Head of caudate nucleus (tissue), 42 donors: ENCODE data around the gene PRDM8.

Experiments used
- DNase-seq, 42 donors: peaks; one replicate each; pipeline versions ENCODE4 v3.0.0 to v3.0.0-alpha.2; 2020 to 2021; ENCODE audit warnings: mixed read lengths in 7 of 42
- intact Hi-C: fragments of 100-400 bp; cut with DNase I; formaldehyde crosslinking; loops from one replicate; pipeline ENCODE4 v1.15.0; 2022

The PRDM8 gene

GRCh38 chr4:80197601-80198440 lies 518 bp downstream of the PRDM8 start:
- intact Hi-C loops, result no loop called here
- DNase-seq, result peak in 32 of 42 donors; percentile 23 to 78 (median 50)

- DNase-seq, result no peak
- intact Hi-C loops, result no loop called here
Observed at GRCh38 chr4:80198441-80198837, 1.1 kb downstream of the PRDM8 start.

DNA sequence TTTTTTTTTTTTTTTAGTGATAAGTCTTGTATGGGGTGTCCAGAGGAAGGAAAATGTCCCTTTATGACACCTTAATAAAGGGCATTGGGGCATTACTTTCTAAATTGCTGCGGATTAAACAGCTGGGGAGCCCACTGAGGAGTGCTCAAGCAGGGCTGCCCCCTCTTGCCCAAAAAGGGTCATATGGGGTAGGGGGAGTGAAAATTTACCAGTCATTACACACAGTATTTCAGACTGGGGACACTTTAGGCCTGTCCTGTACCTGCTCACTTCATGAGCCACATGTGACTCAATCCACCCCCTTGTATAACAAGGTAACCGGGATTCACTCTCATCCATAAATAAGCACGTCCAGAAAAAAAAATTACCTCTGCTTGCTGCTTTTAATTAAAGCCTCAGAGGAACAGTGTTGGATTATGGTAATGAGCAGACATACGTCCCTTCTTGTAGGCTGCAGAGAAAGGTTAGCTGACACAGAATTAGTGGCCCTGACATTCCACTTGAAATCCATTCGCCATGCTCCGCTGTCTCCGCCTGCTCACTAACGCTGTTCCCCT lies 1.8 kb downstream of the PRDM8 start:
- intact Hi-C loops, result no loop called here
- DNase-seq, result no peak

DNA sequence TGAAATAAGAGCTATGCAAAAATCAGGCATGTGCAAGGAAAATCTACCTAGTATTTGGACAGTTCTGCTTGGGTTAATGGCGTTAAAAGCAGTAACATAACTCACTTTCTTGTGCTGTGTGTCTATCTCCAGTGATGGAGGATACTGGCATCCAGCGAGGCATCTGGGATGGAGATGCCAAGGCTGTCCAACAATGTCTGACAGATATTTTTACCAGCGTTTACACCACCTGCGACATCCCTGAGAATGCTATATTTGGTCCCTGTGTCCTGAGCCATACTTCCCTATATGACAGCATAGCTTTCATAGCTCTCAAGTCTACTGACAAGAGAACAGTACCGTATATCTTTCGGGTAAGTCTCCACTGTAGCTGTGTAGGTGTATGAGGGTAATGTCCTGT lies 2.6 kb downstream of the PRDM8 start:
- DNase-seq, result no peak
- intact Hi-C loops, result no loop called here

GRCh38 chr4:80201252-80202151 lies 4.2 kb downstream of the PRDM8 start:
- DNase-seq, result peak in 8 of 42 donors; percentile 15 to 65 (median 35)
- intact Hi-C loops, result no loop called here

DNA sequence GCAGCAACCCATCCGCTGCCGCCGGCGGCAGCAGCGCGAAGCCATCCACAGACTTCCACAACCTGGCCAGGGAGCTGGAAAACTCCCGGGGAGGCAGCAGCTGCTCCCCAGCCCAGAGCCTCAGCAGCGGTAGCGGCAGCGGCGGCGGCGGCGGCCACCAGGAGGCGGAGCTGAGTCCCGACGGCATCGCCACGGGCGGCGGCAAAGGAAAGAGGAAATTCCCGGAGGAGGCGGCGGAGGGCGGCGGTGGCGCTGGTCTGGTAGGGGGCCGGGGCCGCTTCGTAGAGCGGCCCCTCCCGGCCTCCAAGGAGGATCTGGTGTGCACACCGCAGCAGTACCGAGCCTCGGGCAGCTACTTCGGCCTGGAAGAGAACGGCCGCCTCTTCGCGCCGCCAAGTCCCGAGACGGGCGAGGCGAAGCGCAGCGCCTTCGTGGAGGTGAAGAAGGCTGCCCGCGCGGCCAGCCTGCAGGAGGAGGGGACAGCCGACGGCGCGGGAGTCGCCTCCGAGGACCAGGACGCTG lies 4.9 kb downstream of the PRDM8 start:
- intact Hi-C loops, result no loop called here

GRCh38 chr4:80202741-80203553 lies 5.6 kb downstream of the PRDM8 start:
- peak in 26 of 42 donors; percentile 14 to 68 (median 40) for DNase-seq

More for the DNA sequence above, 4.9 kb downstream of the PRDM8 start:
- peak in 40 of 42 donors; percentile 36 to 90 (median 78) for DNase-seq

DNA sequence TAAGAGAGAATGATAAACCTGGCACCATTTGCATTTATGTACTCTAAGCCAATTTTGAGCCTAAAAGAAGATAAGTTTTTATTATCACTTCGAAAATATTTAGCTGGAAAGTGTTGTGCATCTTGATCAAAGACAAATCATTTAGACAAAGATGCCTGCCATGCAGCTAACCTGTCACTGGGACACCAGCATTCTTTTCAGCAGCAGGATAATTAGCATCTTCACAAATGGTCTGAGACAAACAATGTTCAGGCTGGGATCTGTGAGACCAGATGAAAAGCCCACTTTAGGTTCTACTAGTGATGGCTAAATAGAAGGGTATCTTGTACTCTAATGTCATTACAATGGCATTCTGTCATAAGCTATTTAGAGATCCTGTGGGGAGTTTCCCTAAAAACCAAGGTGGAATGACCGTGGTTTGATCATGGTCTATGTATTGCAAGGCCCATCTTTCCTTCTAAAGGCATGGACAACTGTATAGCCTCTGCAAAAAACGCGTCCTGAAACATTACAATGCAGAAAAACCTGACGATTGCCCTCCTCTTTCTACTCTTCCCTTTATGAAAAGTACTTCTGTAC lies 7.2 kb downstream of the PRDM8 start:
- intact Hi-C loops, result no loop called here

More at GRCh38 chr4:80202741-80203553, 5.6 kb downstream of the PRDM8 start:
- intact Hi-C loops, result no loop called here

GRCh38 chr4:80206111-80206510 lies 8.8 kb downstream of the PRDM8 start:
- intact Hi-C loops, result no loop called here
- no peak for DNase-seq

More for the DNA sequence above, 7.2 kb downstream of the PRDM8 start:
- no peak for DNase-seq

- intact Hi-C loops, result no loop called here
- DNase-seq, result no peak
Observed at GRCh38 chr4:80206521-80207171, 9.3 kb downstream of the PRDM8 start.

GRCh38 chr4:80207172-80207583 lies 9.9 kb downstream of the PRDM8 start:
- intact Hi-C loops, result no loop called here

GRCh38 chr4:80207664-80208063 lies 10.4 kb downstream of the PRDM8 start:
- DNase-seq, result no peak
- intact Hi-C loops, result no loop called here

More at GRCh38 chr4:80207172-80207583, 9.9 kb downstream of the PRDM8 start:
- DNase-seq, result no peak

DNA sequence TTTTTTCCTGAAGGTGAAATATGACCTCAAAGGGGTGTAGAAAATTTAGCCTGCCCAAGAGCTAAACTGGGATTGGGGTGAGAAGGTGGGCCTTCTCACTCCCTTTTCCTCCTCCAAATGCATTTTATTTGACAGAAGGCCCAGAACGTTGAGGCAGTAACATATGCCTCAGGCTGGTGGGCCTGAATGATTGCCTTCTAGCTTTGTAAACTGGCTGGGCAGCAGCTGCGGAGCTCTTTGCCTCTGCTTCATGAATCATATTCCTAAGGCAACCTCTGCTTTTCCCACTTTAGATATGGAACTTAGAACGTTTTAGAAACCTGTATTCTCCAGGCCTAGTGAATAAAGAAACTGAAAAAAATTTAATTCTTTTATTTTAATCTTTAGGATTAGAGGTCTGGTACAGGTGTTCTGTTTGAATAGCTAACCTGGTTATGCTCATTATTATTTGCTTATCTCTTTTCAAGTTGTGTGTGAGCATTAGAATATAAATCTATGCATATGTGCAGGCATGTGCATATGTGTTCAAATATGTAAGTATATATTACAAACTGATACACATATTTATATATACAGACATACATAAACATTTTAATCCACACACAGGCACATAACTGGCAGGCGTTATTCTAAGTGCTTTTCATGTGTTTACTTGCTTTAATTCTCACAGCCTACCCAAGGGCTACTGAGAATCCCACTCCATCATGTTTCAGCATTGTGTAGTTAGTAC lies 11.5 kb downstream of the PRDM8 start:
- DNase-seq, result no peak
- intact Hi-C loops, result no loop called here

GRCh38 chr4:80209340-80209701 lies 12.0 kb downstream of the PRDM8 start:
- intact Hi-C loops, result no loop called here

DNA sequence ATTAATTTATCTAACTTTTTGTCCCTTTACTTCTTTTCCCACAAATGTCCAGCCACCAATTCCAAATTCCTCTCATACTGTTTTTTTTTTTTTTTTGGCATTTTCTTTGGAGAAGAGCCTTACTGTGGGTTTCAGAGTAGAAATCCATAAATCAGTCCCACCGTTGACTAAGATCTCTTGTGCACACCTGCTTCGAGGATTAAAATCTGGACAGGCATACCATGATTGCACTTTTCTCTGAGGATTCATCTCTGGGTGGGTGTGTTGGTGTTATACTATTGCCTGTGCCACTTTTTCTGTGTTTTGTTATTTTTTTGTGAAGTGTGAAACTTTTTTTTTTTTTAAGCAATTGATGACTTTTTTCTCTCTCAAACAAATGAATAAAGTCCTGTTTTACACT lies 13.2 kb downstream of the PRDM8 start:
- intact Hi-C loops, result loop anchor here (10.0 kb wide), 1 partner anchor 1256 kb away; no protein-coding TSS in a partner anchor
- no peak for DNase-seq

More at GRCh38 chr4:80209340-80209701, 12.0 kb downstream of the PRDM8 start:
- no peak for DNase-seq

GRCh38 chr4:80213117-80213815 lies 16.0 kb downstream of the PRDM8 start:
- no peak for DNase-seq
- intact Hi-C loops, result loop anchor here (10.0 kb wide), 1 partner anchor 1258 kb away; no protein-coding TSS in a partner anchor
